Activated T-cell treated with anti-CD3 and anti-CD28 coated beads, Interleukin-2, amount 50 U/mL, for 1 hour (primary cell): ENCODE data around the gene GRXCR2.
"Not testable (repeated sequence)": the region's sequence is repeated elsewhere in the genome, so short reads cannot be mapped to it uniquely, and the experiment has no call there.

ENCODE experiments used
- DNase-seq: peaks from one replicate; pipeline ENCODE4 v3.0.0-alpha.2; 2020

The GRXCR2 gene

DNA sequence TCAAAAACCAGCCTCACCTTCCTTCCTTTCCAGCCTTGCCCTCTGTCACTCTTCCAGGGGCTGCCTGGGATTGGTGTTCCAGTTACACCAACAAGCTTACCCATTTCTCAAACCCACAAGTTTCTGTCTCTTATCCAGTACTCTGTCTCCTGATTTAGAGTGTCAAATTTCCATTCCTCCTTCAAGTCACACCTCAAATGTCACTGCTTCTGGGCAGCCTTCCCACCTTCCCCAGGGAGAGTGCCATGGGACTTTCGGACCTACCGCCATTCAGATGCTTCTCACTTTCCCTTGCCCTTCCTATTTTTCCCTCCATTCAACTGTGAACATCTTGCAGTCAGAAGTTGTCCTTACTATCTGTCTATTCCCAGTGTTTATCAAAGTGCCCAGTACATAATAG lies 2.0 kb upstream of the GRXCR2 start:
- DNase-seq: no peak

DNA sequence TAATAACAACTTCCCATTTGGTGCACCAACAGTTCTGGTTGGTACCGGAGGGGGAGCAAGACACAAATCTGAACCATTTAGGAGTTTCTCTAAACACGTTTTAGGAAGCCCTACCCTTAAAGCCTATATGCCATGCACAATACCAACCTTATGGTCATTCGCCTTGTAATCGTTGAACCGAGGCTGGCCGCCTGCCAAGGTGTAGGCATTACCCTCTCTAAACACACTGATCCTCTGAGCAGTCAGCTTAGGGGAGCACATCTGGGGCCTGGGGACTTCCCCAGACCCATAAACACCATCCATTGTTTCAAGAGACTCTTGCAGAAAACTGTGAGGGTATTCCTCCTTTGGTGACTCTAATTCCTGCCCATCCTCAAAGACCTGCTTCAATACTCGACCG lies 328 bp downstream of the GRXCR2 start:
- DNase-seq: no peak

DNA sequence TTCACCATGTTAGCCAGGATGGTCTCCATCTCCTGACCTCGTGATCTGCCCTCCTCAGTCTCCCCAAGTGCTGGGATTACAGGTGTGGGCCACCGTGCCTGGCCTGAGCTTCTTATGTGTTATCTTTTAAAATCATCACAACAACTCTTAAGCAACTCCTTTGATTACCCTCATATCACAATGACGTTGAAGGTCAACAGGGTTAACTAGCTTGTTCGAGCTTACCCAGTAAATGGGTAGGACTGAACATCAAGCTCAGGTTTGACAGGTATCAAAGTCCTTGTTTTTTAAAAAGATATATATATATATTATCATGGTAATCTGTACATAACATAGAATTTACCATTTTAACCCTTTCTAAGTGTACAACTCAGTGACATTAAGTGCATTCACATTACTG lies 3.1 kb downstream of the GRXCR2 start:
- no peak for DNase-seq

DNA sequence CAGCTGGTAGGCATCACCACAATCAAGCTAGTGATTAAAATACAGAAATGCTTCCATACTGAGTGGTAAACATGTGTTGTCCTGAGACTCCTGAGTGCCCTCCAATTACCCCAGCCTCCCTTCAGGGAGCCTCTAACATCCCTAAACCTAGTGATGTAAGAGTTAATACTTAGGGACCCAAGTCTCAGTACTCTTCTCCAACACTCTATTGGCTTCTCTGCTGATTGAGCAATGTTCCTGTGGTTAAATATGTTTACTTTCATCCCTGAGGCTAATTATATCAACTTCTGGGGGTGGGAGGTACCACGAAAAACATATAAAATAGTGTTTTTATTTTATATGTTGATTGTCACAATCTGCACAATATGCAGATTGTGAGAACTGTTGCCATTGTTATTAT lies 5.0 kb downstream of the GRXCR2 start:
- DNase-seq: no peak

DNA sequence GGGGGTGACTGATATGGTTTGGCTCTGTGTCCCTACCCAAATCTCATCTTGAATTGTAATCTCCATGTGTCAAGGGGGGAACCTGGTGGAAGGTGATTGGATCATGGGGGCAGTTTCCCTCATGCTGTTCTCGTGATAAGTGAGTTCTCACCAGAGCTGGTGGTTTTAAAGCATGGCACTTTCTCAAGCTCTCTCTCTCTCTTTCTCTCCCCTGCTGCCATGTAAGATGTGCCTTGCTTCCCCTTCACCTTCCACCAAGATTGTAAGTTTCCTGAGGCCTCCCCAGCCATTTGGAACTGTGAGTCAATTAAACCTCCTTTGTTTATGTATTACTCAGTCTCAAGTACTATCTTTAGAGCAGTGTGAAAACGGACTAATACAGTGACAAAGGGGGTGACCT lies 8.4 kb downstream of the GRXCR2 start:
- DNase-seq: not testable (repeated sequence)

DNA sequence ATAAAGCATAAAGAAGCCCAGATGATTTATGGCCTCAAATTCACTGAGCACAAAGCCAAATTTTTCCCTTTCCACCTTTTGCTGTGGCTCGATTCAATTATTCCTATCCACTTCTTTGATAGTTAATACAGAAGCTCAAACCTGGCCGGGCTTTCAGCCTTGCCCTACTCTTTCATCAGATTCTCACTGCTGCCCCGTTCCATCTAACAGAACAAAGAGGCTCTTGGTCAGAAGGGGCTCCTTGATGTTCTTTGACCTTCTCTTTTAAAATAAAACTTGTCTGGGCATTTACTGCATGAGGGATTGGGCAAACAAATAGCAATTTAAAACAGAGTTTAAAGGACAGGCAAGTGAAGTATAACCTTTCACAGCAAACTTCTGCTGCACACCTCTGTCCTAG lies 9.8 kb downstream of the GRXCR2 start:
- DNase-seq: no peak

DNA sequence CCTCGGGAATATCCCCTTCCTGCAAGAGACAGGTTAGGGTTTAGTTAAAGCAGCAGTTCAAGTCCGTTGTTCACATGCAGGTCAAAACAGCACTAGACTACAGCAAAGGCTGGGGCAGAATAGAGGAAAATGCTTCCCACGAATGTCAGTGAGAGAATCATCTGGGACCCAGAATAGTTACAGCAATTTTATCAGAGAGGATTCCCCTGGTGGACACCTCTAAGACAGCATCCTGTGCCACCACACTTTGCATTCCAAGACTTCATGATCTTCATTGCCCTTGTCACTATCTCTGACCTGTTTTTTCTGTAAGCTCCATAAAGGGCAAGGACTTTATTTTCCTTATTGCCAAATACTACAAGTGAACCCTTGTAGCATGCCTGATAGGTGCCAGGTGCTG lies 12.9 kb downstream of the GRXCR2 start:
- no peak for DNase-seq

DNA sequence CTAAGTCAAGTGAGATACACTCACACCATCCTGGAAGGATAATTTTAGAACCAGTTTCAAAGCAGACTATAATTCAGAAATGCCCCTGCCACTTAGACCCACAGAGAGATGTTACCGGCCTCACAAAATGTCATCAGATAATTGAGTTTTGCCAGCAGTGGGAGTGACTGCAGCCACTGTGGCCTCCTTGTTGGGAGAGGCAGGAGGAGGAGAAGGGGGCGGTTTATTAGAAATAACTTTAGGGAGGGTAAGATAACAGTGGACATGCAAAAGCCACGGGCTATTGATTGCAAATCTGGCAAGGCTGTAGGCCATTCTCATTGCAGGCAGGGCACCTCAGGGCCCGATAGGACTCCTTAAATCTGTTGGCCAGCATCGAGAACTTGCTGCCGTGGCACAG lies 13.4 kb downstream of the GRXCR2 start:
- no peak for DNase-seq

DNA sequence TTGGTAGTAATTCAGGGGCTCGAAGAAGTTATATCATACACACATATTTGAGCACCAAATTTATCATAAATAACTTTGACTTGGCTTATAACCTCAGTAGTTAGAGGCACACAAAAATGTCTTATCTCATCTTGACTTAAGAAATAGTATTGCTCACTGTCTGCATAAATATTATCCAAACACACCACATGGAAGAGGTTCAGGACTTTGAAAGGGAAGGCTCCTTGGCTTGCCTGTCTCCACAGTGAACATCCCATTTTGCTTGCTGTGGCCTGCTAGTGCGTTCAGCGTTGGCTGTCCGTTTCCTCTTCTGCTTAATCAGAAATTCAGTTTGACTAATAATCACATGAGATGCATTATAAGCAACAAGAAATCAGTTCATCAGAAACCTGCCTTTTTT lies 13.9 kb downstream of the GRXCR2 start:
- DNase-seq: no peak

DNA sequence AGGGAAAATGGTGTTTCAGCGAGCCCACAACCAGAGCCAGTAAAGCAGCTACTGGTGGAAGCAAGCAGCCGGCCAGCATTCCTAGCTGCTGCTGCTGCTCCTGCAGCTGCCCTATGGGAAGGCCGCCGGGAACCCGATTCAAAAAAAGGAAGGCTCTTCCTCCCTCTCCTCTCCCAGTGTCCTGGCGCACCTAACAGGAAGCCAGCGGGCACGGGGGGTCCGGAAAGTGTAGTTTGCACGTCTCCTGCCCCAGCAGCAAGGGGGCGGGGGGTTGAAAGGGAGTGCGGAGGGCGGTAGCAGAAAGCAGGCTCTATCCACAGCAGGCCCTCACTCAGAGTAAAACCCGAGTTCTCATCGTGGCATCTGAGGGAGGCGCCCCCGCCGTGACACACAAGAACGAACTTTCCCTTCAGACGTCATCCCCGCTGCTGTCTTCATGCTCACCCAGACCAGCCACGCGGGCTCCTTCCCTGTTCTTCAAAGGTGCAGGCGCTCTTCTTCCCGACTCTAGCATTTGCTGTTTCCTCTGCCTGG lies 16.5 kb downstream of the GRXCR2 start:
- DNase-seq: no peak

DNA sequence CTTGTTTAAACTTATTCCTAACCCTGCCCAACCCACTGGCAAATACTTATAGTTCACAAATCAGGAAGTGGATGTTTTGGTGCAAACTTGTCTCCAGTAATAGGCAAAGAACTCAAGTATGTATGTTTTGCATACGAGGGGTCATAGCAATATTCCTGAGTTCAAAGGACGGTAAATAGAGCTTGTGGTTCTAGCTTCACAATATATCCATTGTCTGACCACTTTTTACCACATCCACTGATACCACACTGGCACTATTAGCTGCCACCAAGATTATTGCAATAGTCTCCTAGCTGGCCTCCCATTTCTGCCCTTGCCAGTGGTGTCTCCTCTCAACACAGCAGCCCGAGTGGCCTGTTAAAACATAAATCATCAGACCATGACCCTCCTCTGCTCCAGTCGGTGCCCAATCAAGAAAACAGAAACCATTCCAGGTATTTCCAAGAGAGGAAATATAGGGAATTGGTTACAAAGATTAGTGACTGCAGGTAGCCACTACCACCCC lies 17.0 kb downstream of the GRXCR2 start:
- DNase-seq: no peak

DNA sequence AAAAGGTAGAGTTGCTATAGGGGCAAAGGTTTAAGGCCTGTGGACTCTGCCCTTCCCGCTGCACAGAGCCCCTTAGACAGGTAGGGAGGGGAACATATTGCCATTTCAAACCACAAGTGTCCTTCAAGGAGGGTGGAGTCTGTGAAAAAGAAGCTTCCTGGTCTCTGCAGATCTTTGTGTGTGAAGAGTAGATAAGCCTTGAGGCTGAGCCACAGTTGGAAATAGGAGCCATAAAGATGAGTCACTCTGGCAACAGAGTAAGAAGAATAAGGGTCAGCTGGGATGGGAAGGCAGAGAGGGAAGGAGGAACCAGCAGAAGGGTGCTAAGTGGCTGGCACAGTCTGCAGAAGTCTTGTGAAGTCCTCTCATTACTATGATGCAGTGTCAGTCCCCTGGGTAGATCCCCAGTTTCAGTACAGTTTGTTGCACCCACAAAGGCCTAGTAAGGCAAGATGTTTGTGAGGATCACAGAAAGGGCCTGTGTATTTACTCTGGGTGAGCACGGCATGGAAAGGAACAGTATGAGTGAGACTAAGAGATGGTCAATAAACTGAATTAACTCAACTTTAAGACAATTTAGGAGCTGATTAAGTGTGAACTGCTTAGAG lies 18.1 kb downstream of the GRXCR2 start:
- no peak for DNase-seq

DNA sequence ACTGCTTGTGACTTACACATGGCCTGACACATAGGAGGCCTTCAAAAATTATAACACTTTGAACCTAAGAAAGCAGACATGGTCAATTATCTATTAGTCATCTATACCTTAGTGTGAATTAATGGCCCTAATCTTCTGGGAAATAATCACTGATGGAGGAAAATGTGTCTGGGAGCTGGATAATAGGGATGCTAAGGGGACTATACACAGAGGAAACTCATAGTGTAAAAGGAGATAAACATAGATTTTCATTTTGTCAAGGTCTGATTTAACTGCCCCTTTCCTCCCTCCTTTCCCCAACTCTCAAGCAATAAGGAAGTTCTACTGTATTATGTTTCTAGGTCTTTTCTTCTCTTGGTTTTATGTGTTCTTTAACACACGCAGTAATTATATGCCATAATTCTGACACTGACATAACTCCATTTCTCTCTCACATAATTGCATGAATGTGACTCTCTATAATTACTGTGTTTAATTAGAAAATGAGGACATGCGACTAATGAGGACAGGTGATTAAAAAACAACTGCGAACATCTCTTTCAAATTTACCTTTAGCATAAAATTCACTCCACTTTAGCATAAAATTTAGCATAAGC lies 18.9 kb downstream of the GRXCR2 start:
- no peak for DNase-seq

DNA sequence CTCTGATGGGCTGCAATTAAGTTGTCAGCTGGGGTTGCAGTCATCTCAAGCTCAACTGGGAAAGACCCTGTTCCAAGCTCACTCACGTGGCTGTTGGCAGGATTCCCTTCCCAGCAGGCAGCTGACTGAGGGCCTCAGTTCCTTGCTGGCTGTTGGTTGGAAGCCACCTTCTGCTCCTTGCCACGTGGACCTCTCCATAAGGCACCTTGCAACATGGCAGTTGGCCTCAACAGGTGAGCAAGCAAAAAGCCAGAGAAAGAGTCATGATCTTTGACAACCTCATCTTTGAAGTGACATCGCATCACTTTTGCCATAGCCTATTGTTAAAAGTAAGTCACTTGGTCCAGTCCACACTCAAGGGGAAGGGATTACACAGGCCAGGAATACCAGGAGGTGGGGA lies 19.8 kb downstream of the GRXCR2 start:
- no peak for DNase-seq

DNA sequence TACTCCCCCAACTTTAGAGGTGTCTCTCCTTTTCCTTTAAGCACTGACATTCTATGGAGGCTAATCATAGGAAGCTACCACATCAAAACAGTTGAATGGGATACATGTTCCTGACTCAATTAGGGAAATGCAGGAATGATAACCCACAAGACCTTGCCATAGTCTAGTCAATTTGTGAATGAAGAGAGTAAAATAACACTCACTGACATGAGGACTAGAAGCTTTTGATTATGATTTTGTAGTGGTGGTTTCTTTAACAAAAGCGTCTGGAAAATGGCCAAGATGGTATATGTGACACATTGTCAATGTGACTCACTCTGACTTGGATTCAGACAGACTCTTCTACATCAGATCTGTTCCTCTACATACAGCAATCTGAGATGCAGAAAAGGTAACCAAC lies 24.0 kb downstream of the GRXCR2 start:
- DNase-seq: no peak

DNA sequence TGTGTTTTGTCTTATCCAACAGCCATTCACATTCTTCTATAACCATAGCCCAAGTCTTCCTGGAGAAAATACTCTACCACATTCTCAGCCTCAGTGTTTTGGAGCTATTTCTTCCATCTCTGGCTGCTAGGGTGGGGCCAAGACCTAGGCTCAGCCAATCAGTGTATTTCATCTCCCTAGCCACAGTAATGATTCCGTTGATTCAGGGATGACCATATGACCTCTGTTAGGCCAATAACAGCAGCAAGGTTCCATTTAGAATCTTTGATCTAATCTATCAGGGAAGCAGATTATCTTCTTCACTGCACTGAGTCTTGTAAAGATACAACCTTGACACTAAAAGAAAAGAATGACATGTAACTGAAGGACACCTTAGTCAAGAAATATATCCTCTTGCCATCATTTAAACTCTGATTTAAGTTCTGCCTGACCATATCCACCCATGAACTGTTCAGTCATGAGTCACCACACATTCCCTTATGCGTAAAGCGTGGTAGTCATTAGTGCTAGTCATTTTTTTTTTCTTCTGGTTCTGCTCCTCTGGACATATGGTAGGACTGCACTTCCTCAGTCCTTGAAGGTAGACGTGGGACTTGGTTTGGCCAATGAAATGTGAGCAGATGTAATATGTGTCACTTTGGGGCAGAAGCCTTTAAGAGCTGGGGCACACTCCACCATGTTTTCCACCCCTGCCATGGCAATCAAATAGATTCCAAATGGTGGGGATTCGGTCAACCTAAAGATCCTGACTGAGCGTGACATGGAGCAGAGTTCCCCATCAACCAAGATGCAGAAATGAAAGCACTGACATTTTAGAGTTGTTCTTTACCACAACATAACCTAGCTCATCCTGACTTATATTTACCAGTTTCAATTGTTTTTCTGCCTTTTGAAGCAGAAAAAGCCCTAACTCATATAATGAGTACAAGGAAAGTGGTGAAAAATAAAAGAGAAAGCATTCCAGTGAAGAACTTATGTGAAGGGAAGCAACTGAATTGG lies 25.0 kb downstream of the GRXCR2 start:
- no peak for DNase-seq

DNA sequence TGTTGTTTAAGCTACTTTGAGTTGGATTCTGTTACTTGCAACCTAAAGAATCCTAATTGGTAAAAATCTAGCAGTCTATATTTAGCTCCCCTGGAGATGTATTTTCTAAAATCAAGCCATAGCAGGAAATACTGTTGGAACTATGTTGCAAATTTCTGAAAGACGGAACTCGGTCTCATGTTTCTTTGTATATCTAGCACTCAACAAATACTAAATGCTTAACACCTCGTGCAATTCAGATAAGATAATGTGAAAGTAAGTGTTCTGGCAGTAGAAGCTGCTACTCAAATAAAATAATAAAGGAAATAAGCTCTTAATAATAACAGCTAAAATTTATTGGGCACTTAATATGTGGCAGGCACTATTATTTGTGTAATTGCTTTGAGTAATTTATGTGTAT lies 26.7 kb downstream of the GRXCR2 start:
- no peak for DNase-seq

DNA sequence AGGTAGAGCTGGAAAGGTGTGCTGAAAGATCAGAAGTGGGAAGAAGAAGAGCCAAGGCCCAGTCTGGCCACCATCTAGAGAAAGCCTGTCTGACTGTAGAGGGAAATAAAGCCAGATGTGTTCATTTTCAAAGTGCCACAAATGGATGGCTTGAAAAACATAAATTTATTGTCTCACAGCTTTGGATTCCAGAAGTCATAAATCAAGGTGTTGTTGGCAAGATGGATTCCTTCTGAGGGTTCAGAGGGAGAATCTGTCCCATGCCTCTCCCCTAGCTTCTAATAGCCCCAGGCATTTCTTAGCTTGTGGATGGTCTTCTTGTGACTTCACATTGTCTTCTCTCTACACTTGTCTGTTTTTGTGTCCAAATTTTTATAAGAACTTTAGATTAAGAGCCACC lies 31.5 kb downstream of the GRXCR2 start:
- no peak for DNase-seq

DNA sequence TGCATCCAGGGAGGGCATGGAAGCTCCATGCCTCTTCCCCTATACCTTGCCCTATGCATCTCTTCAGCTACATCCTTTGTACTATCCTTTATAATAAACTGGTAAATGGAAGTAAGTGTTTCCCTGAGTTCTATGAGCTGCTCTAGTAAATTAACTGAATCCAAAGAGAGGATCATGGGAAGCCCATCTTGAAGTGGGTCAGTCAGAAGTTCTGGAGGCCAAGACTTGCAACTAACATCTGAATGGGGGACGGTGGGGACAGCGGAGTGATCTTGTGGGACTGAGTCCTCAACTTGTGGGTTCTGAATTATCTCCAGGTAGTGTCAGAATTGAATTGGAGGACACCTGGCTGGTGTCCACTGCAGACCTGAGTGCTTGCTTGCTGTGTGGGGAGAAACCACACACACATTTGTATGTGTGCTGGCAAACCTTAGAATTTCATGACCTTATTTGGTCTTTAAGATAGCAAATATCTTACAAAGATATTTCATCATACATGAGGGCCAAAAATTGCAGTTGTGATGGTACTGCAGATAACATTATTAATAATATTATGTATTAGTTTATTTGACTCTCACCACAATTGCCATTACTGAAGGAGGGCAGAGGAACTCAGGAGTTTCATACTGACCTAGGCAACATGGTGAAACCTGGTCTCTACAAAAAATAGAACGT lies 32.2 kb downstream of the GRXCR2 start:
- no peak for DNase-seq

DNA sequence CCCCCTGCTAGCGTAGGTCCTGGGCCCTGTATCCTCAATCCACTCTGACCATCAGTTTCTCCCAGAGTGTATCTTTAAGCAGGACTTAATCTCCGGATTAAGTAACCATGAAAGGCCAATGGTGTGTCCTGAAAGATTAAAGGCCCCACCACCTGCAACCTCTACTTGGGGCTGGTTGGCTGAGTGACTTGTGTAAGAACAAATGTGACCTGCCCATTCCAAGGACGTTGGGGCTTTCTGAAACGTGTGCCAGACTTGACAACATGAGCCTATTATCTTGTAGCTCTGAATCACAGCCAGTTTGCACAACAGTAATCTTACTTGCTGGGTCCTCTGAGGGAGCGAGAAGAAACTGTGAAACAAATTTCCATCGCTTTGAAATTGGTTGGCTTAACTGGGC lies 34.5 kb downstream of the GRXCR2 start:
- no peak for DNase-seq

DNA sequence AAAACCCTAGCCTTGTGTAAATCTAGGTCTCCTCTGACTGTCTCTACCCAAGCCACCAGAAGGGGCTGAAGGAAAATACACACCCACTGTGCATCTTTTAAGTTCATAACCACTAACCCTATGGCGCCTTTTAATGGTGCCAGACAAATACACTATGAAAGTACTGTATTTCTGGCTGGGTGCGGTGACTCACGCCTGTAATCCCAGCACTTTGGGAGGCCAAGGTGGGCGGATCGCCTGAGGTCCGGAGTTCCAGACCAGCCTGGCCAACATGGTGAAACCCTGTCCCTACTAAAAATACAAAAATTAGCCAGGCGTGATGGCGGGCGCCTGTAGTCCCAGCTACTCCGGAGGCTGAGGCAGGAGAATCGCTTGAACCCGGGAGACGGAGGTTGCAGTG lies 36.6 kb downstream of the GRXCR2 start:
- not testable (repeated sequence) for DNase-seq

DNA sequence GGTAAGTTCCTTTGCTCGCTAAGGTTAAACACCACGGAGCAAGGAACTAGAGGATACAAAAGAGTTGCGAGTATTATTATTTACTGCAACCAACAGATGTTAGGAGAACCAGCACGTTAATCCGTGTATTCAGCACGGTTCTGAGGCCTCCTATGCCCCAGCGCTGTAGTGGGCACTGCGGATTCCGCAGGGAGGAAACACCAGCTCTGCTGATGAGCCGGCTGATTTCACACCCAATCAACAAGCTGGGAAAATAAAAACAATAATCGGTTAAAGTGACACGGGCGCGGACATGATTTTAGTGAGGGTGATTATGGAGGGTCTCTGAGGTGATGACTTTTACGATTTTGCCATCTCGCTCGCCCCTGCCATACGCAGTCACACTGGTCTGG lies 37.0 kb downstream of the GRXCR2 start:
- no peak for DNase-seq
